Left ventricle myocardium inferior (tissue), 1 donor: ENCODE results near the gene CSMD2. TPM values are rescaled to one million over a fixed set of nuclear protein-coding genes. Genes with fewer than 3 reads are reported as not detected.

Experiments
- DNase-seq: peaks from one replicate; pipeline ENCODE4 v3.0.0-alpha.2; 2020
- H3K27ac ChIP-seq: fragments of 200-600 bp; replicated peaks from 2 replicates; pipeline ENCODE4 v1.8.0; 2021
- H3K27me3 ChIP-seq: fragments of 200-600 bp; 2 replicates; pipeline ENCODE4 v1.8.0; 2021; ENCODE audit warnings: low read depth
- H3K36me3 ChIP-seq: fragments of 200-600 bp; 2 replicates; pipeline ENCODE4 v1.8.0; 2021
- H3K4me1 ChIP-seq: fragments of 200-600 bp; 2 replicates; pipeline ENCODE4 v1.8.0; 2021
- H3K4me3 ChIP-seq: fragments of 200-600 bp; 2 replicates; pipeline ENCODE4 v1.8.0; 2021; ENCODE audit warnings: mild to moderate bottlenecking, moderate library complexity
- H3K9me3 ChIP-seq: fragments of 200-600 bp; replicated peaks from 2 replicates; pipeline ENCODE4 v1.8.0; 2021
- CTCF ChIP-seq: fragments of 200-600 bp; IDR thresholded peaks from 2 replicates; pipeline ENCODE4 v1.8.0; 2021; ENCODE audit warnings: antibody characterized with exemption, mild to moderate bottlenecking, borderline replicate concordance
- intact Hi-C: fragments of 100-400 bp; cut with micrococcal nuclease; formaldehyde crosslinking; loops from one replicate; pipeline ENCODE4 v1.11.0; 2022
- total RNA-seq: library from RNA; stranded (reverse); fragmentation: NEBNext Ultra II Directional; extraction: Animal tissue kit (Norgen Biotek cat#: 25700); gene quantifications from one replicate; pipeline ENCODE4 v1.2.1, GENCODE V29; 2021
- donor health status: DM: no; HTN: yes; CAD: no; lungs with severe emphysema.

The CSMD2 gene
- total RNA-seq, 1 donor from 2014 or later: 0.14 TPM

- Histone ChIP-seq H3K4me1 (no peaks in the 10 kb centered on the region), H3K9me3 (no peaks in the 10 kb centered on the region), H3K27me3 (peaks cover 67% of the 10 kb centered on the region), H3K36me3 (no peaks in the 10 kb centered on the region), H3K27ac (no peak overlapping the region), H3K4me3 (no peak overlapping the region)
- intact Hi-C loops: no loop called here
- no peak for TF ChIP-seq CTCF
- DNase-seq: no peak
Measured at GRCh38 chr1:33825506-33825905, 339.5 kb downstream of the CSMD2 start.

GRCh38 chr1:33824971-33825370 lies 340.1 kb downstream of the CSMD2 start:
- Histone ChIP-seq H3K27me3 (peaks cover 67% of the 10 kb centered on the region), H3K4me1 (no peaks in the 10 kb centered on the region), H3K36me3 (no peaks in the 10 kb centered on the region), H3K4me3 (no peak overlapping the region), H3K27ac (no peak overlapping the region), H3K9me3 (no peaks in the 10 kb centered on the region)
- TF ChIP-seq CTCF: no peak
- intact Hi-C loops: no loop called here
- no peak for DNase-seq

GRCh38 chr1:33824321-33824720 lies 340.7 kb downstream of the CSMD2 start:
- Histone ChIP-seq H3K4me1 (no peaks in the 10 kb centered on the region), H3K27ac (no peak overlapping the region), H3K36me3 (no peaks in the 10 kb centered on the region), H3K27me3 (peaks cover 67% of the 10 kb centered on the region), H3K4me3 (no peak overlapping the region), H3K9me3 (no peaks in the 10 kb centered on the region)
- intact Hi-C loops: no loop called here
- TF ChIP-seq CTCF: no peak
- DNase-seq: no peak

GRCh38 chr1:33823830-33824229 lies 341.2 kb downstream of the CSMD2 start:
- intact Hi-C loops: no loop called here
- no peaks in the 10 kb centered on the region for H3K9me3 ChIP-seq
- H3K4me3 ChIP-seq: no peak overlapping the region
- peaks cover 64% of the 10 kb centered on the region for H3K27me3 ChIP-seq
- H3K36me3 ChIP-seq: no peaks in the 10 kb centered on the region
- DNase-seq: no peak
- no peak overlapping the region for H3K27ac ChIP-seq
- H3K4me1 ChIP-seq: no peaks in the 10 kb centered on the region
- TF ChIP-seq CTCF: no peak

- no peaks in the 10 kb centered on the region for H3K9me3 ChIP-seq
- no peaks in the 10 kb centered on the region for H3K36me3 ChIP-seq
- no peak overlapping the region for H3K27ac ChIP-seq
- no peak overlapping the region for H3K4me3 ChIP-seq
- no peak for TF ChIP-seq CTCF
- no peak for DNase-seq
- intact Hi-C loops: no loop called here
- H3K27me3 ChIP-seq: peaks cover 60% of the 10 kb centered on the region
- no peaks in the 10 kb centered on the region for H3K4me1 ChIP-seq
Measured at GRCh38 chr1:33823401-33823800, 341.6 kb downstream of the CSMD2 start.

GRCh38 chr1:33822396-33822795 lies 342.6 kb downstream of the CSMD2 start:
- Histone ChIP-seq H3K27me3 (peaks cover 56% of the 10 kb centered on the region), H3K4me1 (no peaks in the 10 kb centered on the region), H3K4me3 (no peak overlapping the region), H3K36me3 (no peaks in the 10 kb centered on the region), H3K27ac (no peak overlapping the region), H3K9me3 (no peaks in the 10 kb centered on the region)
- TF ChIP-seq CTCF: no peak
- no peak for DNase-seq
- intact Hi-C loops: no loop called here
